ENCODE results near the gene PKNOX2.

- TF ChIP-seq CTCF (IDR thresholded peaks at IDR 0.05) (no peak), POLR2A (IDR thresholded peaks at IDR 0.05) (no peak)
These were observed 23.4 kb upstream of the PKNOX2 start for GRCh38 chr11:125141178-125141577.

All from esophagus squamous epithelium (tissue), 4 donors.